ENCODE data around the gene EYA3. TPM values are rescaled to one million over a fixed set of nuclear protein-coding genes. Genes with fewer than 3 reads are reported as not detected.

EYA3 gene
- total and polyA plus RNA-seq, 10 of the 15 experiments (the other 5 are each of a cell fraction or from before 2014, with no cell fraction given): 13.0 to 46.6 (median 23.4) TPM

DNA sequence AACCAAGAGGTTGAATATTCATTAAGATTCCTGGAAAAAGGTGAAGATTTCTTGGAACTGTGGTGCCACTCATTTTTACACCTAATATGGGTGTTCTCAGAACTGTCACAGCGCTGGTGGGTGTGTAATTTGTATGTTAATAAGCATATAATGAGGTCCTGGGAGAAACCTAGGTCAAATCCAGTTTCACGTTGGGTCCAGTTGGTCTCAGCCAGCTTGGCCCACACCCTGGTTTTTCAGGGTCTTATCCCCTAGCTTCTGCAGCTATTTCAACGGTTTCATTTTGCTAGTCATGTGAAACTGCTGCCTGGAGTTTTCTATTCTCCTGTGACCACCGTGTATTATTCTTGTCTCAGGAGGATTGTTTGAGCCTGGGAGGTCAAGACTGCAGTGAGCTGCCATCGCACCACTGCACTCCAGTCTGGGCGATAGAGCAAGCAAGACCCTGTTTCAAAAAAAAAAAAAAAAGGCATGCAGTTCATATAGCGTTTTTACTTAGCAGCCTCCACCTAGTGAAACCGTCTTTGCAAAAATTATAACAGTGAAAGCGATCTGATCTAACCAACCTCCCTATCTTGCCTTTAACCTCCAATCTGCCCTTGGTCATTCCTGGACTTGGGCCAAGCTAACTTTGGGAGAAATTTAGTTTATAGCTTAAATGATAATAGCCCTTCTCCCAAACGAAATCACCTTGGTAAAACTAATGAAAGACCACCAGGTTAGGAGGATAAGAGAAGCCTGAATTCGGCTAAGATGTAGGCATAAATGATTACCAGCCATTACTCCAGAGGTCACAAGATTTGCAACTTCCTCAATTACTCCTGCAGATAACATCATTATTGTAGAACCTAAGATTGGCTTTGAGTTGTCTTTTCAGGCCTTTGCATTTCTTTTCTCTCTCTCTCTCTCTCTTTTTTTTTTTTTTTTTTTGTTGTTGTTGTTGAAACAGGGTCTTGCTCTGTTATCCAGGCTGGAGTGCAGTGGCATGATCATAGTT, 44.1 kb upstream of the EYA3 start:
- H3K4me2 ChIP-seq (ENCODE audit: control insufficient read depth, insufficient read depth): peak overlapping the region; percentile 47
- H3K9ac ChIP-seq (ENCODE audit: control insufficient read depth, insufficient read depth, low read length): no peak overlapping the region
- SMC1A ChIA-PET (ENCODE audit: uncharacterized antibody, unreplicated experiment): interaction anchor here (0.7 to 8.3 kb wide), 8 partner anchors 10 to 74 kb away, joined by 3 to 41 read pairs (median 4); no protein-coding TSS in a partner anchor
- in situ Hi-C loops (cut with MboI): no loop called here
- FAIRE-seq: peak; percentile 31
- peak; percentile 66 for ATAC-seq
- POLR2A ChIA-PET: interaction anchor here (0.6 to 2.3 kb wide), 7 partner anchors 12 to 451 kb away, joined by 3 to 14 read pairs (median 6); no protein-coding TSS in a partner anchor
- peaks cover 3% of the 10 kb centered on the region; the same call in 2 of the 3 replicates for H3K9me3 ChIP-seq (replicated peaks; ENCODE audit: control insufficient read depth, insufficient read depth, low read length)
- RAD21 ChIA-PET (ENCODE audit: unreplicated experiment): interaction anchor here (0.6 to 2.9 kb wide), 9 partner anchors 12 to 76 kb away, joined by 3 to 12 read pairs (median 4); partner anchors contain the start of gene EYA3
- H3K4me3 ChIP-seq: no peak overlapping the region
- peak overlapping the region; percentile 24 for H2AFZ ChIP-seq (ENCODE audit: control insufficient read depth, low read depth, low read length)
- H3K4me1 ChIP-seq (ENCODE audit: control insufficient read depth, insufficient read depth, low read length): peaks cover 54% of the 10 kb centered on the region
- no peaks in the 10 kb centered on the region for H4K20me1 ChIP-seq (ENCODE audit: control insufficient read depth, insufficient read depth)
- intact Hi-C loops (cut with micrococcal nuclease; ENCODE audit: unreplicated experiment): loop anchor here (1.0 kb wide), 3 partner anchors 37 to 68 kb away; no protein-coding TSS in a partner anchor
- H3K79me2 ChIP-seq (ENCODE audit: control insufficient read depth, insufficient read depth, low read length): no peaks in the 10 kb centered on the region
- H3K36me3 ChIP-seq (ENCODE audit: control insufficient read depth in 2 of 2, insufficient read depth in 2 of 2, low read length in 1 of 2): no peaks in the 10 kb centered on the region
- 5% methylated on average over 11 of the region's 11 CpGs for WGBS (ENCODE audit: insufficient coverage, insufficient replicate concordance, low lambda C conversion rate, missing lambda C conversion rate)
- CTCF ChIA-PET: interaction anchor here (0.7 to 1.6 kb wide), 9 partner anchors 16 to 77 kb away, joined by 3 to 6 read pairs (median 4); partner anchors contain the start of gene PTAFR
- H3K27me3 ChIP-seq (replicated peaks in 1 of 2; ENCODE audit: control insufficient read depth in 2 of 2, insufficient read depth in 2 of 2, low read length in 1 of 2): no peaks in the 10 kb centered on the region
- BruUV-seq (replicated peaks): no TSS peak
- H3K27ac ChIP-seq (ENCODE audit: control insufficient read depth, insufficient read depth): no peak overlapping the region
- peak; percentile 68 for DNase-seq (ENCODE audit: low read depth, low spot score)
- TF ChIP-seq IKZF2 (IDR thresholded peaks at IDR 0.05): peak; percentile 43 to 65; a peak in 3 of 4 replicates
- peak; percentile 82; the same call in 1 of the 2 replicates for TF ChIP-seq ZNF384 (IDR thresholded peaks at IDR 0.05; ENCODE audit: borderline replicate concordance, low read depth, low read length)
- peak in 1 of 2 experiments; percentile 22; a peak in 1 of 4 replicates for TF ChIP-seq BHLHE40 (IDR thresholded peaks at IDR 0.05; ENCODE audit: borderline replicate concordance in 1 of 2, low read depth in 2 of 2, low read length in 1 of 2)
- TF ChIP-seq MEF2B (IDR thresholded peaks at IDR 0.05; ENCODE audit: partially characterized antibody, poor library complexity, severe bottlenecking): peak; percentile 96
- peak; percentile 82 for TF ChIP-seq NR2F1 (conservative IDR thresholded peaks at IDR 0.05)
- 0 out of 2 replicates have a peak, but pooled peaks have one; percentile 22 for TF ChIP-seq NBN (IDR thresholded peaks at IDR 0.05)
- TF ChIP-seq JUNB (IDR thresholded peaks at IDR 0.05): no peak
- TF ChIP-seq, protein P1, sequence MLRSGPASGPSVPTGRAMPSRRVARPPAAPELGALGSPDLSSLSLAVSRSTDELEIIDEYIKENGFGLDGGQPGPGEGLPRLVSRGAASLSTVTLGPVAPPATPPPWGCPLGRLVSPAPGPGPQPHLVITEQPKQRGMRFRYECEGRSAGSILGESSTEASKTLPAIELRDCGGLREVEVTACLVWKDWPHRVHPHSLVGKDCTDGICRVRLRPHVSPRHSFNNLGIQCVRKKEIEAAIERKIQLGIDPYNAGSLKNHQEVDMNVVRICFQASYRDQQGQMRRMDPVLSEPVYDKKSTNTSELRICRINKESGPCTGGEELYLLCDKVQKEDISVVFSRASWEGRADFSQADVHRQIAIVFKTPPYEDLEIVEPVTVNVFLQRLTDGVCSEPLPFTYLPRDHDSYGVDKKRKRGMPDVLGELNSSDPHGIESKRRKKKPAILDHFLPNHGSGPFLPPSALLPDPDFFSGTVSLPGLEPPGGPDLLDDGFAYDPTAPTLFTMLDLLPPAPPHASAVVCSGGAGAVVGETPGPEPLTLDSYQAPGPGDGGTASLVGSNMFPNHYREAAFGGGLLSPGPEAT (IDR thresholded peaks at IDR 0.05; ENCODE audit: low read depth): peak; percentile 31; the same call in 1 of the 2 replicates
- no peak for TF ChIP-seq HDAC2 (IDR thresholded peaks at IDR 0.05)
- no peak for TF ChIP-seq CREM (IDR thresholded peaks at IDR 0.05; ENCODE audit: low read depth)
- TF ChIP-seq RB1 (IDR thresholded peaks at IDR 0.05; ENCODE audit: borderline replicate concordance): 0 out of 2 replicates have a peak, but pooled peaks have one; percentile 59
- TF ChIP-seq, protein P2, sequence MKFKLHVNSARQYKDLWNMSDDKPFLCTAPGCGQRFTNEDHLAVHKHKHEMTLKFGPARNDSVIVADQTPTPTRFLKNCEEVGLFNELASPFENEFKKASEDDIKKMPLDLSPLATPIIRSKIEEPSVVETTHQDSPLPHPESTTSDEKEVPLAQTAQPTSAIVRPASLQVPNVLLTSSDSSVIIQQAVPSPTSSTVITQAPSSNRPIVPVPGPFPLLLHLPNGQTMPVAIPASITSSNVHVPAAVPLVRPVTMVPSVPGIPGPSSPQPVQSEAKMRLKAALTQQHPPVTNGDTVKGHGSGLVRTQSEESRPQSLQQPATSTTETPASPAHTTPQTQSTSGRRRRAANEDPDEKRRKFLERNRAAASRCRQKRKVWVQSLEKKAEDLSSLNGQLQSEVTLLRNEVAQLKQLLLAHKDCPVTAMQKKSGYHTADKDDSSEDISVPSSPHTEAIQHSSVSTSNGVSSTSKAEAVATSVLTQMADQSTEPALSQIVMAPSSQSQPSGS (IDR thresholded peaks at IDR 0.05; ENCODE audit: low read length): 0 out of 2 replicates have a peak, but pooled peaks have one; percentile 35
- TF ChIP-seq FOS (IDR thresholded peaks at IDR 0.05; ENCODE audit: borderline replicate concordance, extremely low read depth, insufficient read length): no peak
- TF ChIP-seq, protein P3, sequence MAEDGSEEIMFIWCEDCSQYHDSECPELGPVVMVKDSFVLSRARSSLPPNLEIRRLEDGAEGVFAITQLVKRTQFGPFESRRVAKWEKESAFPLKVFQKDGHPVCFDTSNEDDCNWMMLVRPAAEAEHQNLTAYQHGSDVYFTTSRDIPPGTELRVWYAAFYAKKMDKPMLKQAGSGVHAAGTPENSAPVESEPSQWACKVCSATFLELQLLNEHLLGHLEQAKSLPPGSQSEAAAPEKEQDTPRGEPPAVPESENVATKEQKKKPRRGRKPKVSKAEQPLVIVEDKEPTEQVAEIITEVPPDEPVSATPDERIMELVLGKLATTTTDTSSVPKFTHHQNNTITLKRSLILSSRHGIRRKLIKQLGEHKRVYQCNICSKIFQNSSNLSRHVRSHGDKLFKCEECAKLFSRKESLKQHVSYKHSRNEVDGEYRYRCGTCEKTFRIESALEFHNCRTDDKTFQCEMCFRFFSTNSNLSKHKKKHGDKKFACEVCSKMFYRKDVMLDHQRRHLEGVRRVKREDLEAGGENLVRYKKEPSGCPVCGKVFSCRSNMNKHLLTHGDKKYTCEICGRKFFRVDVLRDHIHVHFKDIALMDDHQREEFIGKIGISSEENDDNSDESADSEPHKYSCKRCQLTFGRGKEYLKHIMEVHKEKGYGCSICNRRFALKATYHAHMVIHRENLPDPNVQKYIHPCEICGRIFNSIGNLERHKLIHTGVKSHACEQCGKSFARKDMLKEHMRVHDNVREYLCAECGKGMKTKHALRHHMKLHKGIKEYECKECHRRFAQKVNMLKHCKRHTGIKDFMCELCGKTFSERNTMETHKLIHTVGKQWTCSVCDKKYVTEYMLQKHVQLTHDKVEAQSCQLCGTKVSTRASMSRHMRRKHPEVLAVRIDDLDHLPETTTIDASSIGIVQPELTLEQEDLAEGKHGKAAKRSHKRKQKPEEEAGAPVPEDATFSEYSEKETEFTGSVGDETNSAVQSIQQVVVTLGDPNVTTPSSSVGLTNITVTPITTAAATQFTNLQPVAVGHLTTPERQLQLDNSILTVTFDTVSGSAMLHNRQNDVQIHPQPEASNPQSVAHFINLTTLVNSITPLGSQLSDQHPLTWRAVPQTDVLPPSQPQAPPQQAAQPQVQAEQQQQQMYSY (CRISPR knock-in tag; IDR thresholded peaks at IDR 0.05): no peak
